HepG2 (cell line): ENCODE results near the gene NRSN2. TPM values are rescaled to one million over a fixed set of nuclear protein-coding genes. Genes with fewer than 3 reads are reported as not detected.

Experiments
- CC2D1A ChIP-seq: sonication (generic); formaldehyde crosslinking; IDR thresholded peaks from 2 replicates; pipeline ENCODE4 v1.8.1; 2023; ENCODE audit warnings: mild to moderate bottlenecking, missing genetic modification reagents
- FOXA3 ChIP-seq: IDR thresholded peaks from 2 replicates; pipeline ENCODE4 v1.6.1; 2016; ENCODE audit warnings: missing genetic modification reagents, missing compliant biosample characterization
- MATR3 ChIP-seq: sonication (generic); formaldehyde crosslinking; IDR thresholded peaks from 2 replicates; pipeline ENCODE4 v1.4.0; 2020; ENCODE audit warnings: missing genetic modification reagents
- MLLT10 ChIP-seq: sonication (generic); formaldehyde crosslinking; IDR thresholded peaks from 2 replicates; pipeline ENCODE4 v1.4.0; 2020; ENCODE audit warnings: missing genetic modification reagents
- NBN ChIP-seq: fragments of 450-650 bp; conservative IDR thresholded peaks from 2 replicates; pipeline ENCODE4 v1.6.1; 2017
- PAWR ChIP-seq: sonication (generic); formaldehyde crosslinking; IDR thresholded peaks from 2 replicates; pipeline ENCODE4 v1.4.0; 2020; ENCODE audit warnings: missing genetic modification reagents, mild to moderate bottlenecking, borderline replicate concordance
- RARG ChIP-seq: sonication (generic); formaldehyde crosslinking; IDR thresholded peaks from 2 replicates; pipeline ENCODE4 v1.4.0; 2020; ENCODE audit warnings: low read depth, mild to moderate bottlenecking, missing genetic modification reagents
- SP1 ChIP-seq, 2 experiments: fragments of 450-650 bp in 1 of 2; sonication (generic) in 1 of 2; formaldehyde crosslinking in 1 of 2; IDR thresholded peaks; 2 replicates each; pipeline versions ENCODE4 v1.4.0 to v1.6.1; 2016 to 2020; ENCODE audit warnings: missing genetic modification reagents in 1 of 2
- ZNF235 ChIP-seq: sonication (generic); formaldehyde crosslinking; IDR thresholded peaks from 2 replicates; pipeline ENCODE4 v1.8.1; 2023; ENCODE audit warnings: mild to moderate bottlenecking, missing genetic modification reagents, borderline replicate concordance
- ZNF251 ChIP-seq: sonication (generic); formaldehyde crosslinking; IDR thresholded peaks from 2 replicates; pipeline ENCODE4 v1.9.0; 2021; ENCODE audit warnings: mild to moderate bottlenecking, missing genetic modification reagents
- ZNF33A ChIP-seq: sonication (generic); formaldehyde crosslinking; IDR thresholded peaks from 2 replicates; pipeline ENCODE4 v1.5.1; 2020; ENCODE audit warnings: missing genetic modification reagents, mild to moderate bottlenecking, moderate library complexity, borderline replicate concordance
- ZNF546 ChIP-seq: sonication (generic); formaldehyde crosslinking; conservative IDR thresholded peaks from 2 replicates; pipeline ENCODE4 v1.8.1; 2023; ENCODE audit warnings: mild to moderate bottlenecking, missing genetic modification reagents
- ZNF737 ChIP-seq: sonication (generic); formaldehyde crosslinking; IDR thresholded peaks from 2 replicates; pipeline ENCODE4 v1.5.0; 2020; ENCODE audit warnings: missing genetic modification reagents, mild to moderate bottlenecking, borderline replicate concordance
- ZNF772 ChIP-seq: sonication (generic); formaldehyde crosslinking; IDR thresholded peaks from 2 replicates; pipeline ENCODE4 v1.5.0; 2020; ENCODE audit warnings: mild to moderate bottlenecking, missing genetic modification reagents
- ZSCAN20 ChIP-seq: sonication (generic); formaldehyde crosslinking; IDR thresholded peaks from 2 replicates; pipeline ENCODE4 v1.4.0; 2020; ENCODE audit warnings: missing genetic modification reagents, mild to moderate bottlenecking, borderline replicate concordance
- polyA plus RNA-seq, 8 experiments: library from polyadenylated mRNA; depleted of rRNA in 3 of 8; stranded (reverse) in 7 of 8; unstranded in 1 of 8; fragments of >200 nt; fragmentation: Illumina TruSeq in 4 of 8; extraction: Trizol in 4 of 8; gene quantifications; 2 replicates each; pipeline versions ENCODE4 v1.2.1 to v1.2.3, GENCODE V29; 2011 to 2016; ENCODE audit warnings: low read depth in 4 of 8, missing spikeins in 1 of 8, mixed read lengths in 1 of 8; ENCODE audit not compliant: insufficient read depth in 1 of 8
- total RNA-seq, 5 experiments: library from RNA; depleted of rRNA; stranded (reverse); fragments of >200 nt; fragmentation: Illumina TruSeq; extraction: Trizol; gene quantifications; 2 replicates each; pipeline ENCODE4 v1.2.3, GENCODE V29; 2016; ENCODE audit warnings: low read depth in 1 of 5
- TF ChIP-seq, protein P1 (sequence below): sonication (generic); formaldehyde crosslinking; IDR thresholded peaks from 2 replicates; pipeline ENCODE4 v1.5.1; 2020; ENCODE audit warnings: missing genetic modification reagents, mild to moderate bottlenecking, borderline replicate concordance
- TF ChIP-seq, protein P2 (sequence below): sonication (generic); formaldehyde crosslinking; IDR thresholded peaks from 2 replicates; pipeline ENCODE4 v1.4.0; 2020; ENCODE audit warnings: missing genetic modification reagents
- TF ChIP-seq, protein P3 (sequence below): sonication (generic); formaldehyde crosslinking; IDR thresholded peaks from 2 replicates; pipeline ENCODE4 v1.5.0; 2020; ENCODE audit warnings: missing genetic modification reagents, mild to moderate bottlenecking, borderline replicate concordance

NRSN2 gene
- total and polyA plus RNA-seq, 2 of the 13 experiments (the other 11 are each of a cell fraction or from before 2014, with no cell fraction given): 32.3 to 49.4 TPM

DNA sequence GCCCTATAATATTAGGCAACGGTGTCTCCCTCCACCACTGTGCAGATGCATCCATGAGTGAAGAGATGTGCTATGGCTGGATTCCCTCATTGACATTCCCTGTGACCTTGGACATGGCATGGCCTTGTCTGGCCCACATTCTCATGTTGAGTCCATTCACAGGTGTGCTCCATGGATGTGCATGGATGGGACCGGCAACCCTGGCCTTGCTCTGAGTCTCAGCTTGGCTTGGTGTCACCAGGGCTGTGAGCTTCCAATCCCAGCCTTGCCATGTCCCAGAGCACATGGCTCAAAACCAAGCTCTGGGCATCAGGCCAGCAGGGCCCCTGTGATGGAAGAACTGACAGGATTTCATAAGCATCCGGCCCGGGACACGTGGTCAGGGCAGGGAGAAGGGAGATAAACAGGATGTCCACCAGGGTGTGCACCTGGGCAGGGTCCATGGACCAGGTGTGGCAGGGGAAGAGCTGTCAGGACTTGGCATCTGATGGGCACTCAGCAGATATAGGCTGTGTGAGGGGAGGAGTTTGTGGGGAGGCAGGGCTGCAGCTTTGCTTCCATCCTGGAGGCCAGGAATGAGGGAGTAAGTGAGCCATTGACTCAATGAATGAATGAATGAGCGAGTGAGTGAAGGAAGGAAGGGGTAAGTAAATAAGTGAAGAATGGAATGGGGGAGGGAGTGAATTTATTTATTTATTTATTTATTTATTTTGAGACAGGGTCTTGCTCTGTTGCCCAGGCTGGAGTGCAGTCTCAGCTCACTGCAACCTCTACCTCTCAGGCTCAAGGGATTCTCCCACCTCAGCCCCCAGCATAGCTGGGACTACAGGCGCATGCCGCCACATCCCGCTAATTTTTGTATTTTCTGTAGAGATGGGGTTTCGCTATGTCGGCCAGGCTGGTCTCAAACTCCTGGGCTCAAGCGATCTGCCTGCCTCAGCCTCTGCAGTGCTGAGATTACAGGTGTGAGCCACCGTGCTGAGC is 15.7 kb downstream of the NRSN2 start (continued):
- TF ChIP-seq, protein P1, sequence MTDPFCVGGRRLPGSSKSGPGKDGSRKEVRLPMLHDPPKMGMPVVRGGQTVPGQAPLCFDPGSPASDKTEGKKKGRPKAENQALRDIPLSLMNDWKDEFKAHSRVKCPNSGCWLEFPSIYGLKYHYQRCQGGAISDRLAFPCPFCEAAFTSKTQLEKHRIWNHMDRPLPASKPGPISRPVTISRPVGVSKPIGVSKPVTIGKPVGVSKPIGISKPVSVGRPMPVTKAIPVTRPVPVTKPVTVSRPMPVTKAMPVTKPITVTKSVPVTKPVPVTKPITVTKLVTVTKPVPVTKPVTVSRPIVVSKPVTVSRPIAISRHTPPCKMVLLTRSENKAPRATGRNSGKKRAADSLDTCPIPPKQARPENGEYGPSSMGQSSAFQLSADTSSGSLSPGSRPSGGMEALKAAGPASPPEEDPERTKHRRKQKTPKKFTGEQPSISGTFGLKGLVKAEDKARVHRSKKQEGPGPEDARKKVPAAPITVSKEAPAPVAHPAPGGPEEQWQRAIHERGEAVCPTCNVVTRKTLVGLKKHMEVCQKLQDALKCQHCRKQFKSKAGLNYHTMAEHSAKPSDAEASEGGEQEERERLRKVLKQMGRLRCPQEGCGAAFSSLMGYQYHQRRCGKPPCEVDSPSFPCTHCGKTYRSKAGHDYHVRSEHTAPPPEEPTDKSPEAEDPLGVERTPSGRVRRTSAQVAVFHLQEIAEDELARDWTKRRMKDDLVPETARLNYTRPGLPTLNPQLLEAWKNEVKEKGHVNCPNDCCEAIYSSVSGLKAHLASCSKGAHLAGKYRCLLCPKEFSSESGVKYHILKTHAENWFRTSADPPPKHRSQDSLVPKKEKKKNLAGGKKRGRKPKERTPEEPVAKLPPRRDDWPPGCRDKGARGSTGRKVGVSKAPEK (CRISPR knock-in tag): peak; percentile 73
- TF ChIP-seq ZNF737 (peak; percentile 80; the same call in 1 of the 2 replicates), PAWR (CRISPR knock-in tag) (no peak; the same call in 1 of the 2 replicates), RARG (no peak), FOXA3 (CRISPR knock-in tag) (peak; percentile 96), MLLT10 (CRISPR knock-in tag) (no peak), ZNF772 (CRISPR knock-in tag) (peak; percentile 98), ZSCAN20 (CRISPR knock-in tag) (no peak), ZNF235 (CRISPR knock-in tag) (peak; percentile 71; the same call in 1 of the 2 replicates), ZNF33A (CRISPR knock-in tag) (no peak), NBN (no peak), ZNF546 (CRISPR knock-in tag) (peak; percentile 86; the same call in 1 of the 2 replicates), ZNF251 (CRISPR knock-in tag) (peak; percentile 91), SP1 (IDR thresholded peaks at IDR 0.05) (no peak), SP1 (CRISPR knock-in tag; IDR thresholded peaks at IDR 0.05) (no peak; the same call in none of the 2 replicates), CC2D1A (CRISPR knock-in tag) (0 out of 2 replicates have a peak, but pooled peaks have one; percentile 89), MATR3 (CRISPR knock-in tag) (no peak)
- TF ChIP-seq, protein P2, sequence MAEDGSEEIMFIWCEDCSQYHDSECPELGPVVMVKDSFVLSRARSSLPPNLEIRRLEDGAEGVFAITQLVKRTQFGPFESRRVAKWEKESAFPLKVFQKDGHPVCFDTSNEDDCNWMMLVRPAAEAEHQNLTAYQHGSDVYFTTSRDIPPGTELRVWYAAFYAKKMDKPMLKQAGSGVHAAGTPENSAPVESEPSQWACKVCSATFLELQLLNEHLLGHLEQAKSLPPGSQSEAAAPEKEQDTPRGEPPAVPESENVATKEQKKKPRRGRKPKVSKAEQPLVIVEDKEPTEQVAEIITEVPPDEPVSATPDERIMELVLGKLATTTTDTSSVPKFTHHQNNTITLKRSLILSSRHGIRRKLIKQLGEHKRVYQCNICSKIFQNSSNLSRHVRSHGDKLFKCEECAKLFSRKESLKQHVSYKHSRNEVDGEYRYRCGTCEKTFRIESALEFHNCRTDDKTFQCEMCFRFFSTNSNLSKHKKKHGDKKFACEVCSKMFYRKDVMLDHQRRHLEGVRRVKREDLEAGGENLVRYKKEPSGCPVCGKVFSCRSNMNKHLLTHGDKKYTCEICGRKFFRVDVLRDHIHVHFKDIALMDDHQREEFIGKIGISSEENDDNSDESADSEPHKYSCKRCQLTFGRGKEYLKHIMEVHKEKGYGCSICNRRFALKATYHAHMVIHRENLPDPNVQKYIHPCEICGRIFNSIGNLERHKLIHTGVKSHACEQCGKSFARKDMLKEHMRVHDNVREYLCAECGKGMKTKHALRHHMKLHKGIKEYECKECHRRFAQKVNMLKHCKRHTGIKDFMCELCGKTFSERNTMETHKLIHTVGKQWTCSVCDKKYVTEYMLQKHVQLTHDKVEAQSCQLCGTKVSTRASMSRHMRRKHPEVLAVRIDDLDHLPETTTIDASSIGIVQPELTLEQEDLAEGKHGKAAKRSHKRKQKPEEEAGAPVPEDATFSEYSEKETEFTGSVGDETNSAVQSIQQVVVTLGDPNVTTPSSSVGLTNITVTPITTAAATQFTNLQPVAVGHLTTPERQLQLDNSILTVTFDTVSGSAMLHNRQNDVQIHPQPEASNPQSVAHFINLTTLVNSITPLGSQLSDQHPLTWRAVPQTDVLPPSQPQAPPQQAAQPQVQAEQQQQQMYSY (CRISPR knock-in tag): no peak
- TF ChIP-seq, protein P3, sequence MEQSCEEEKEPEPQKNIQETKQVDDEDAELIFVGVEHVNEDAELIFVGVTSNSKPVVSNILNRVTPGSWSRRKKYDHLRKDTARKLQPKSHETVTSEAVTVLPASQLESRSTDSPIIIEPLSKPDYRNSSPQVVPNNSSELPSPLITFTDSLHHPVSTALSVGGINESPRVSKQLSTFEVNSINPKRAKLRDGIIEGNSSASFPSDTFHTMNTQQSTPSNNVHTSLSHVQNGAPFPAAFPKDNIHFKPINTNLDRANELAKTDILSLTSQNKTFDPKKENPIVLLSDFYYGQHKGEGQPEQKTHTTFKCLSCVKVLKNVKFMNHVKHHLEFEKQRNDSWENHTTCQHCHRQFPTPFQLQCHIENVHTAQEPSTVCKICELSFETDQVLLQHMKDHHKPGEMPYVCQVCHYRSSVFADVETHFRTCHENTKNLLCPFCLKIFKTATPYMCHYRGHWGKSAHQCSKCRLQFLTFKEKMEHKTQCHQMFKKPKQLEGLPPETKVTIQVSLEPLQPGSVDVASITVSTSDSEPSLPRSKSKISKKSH (CRISPR knock-in tag): peak; percentile 99
